Ascending aorta (tissue), 2 donors: Measurements from ENCODE around the gene ATP5IF1. TPM values are rescaled to one million over a fixed set of nuclear protein-coding genes. Genes with fewer than 3 reads are reported as not detected.

Source experiments
- DNase-seq, 2 donors: peaks; one replicate each; pipeline ENCODE4 v3.0.0-alpha.2; 2019; ENCODE audit warnings: low spot score in 2 of 2
- H3K27ac ChIP-seq, 2 donors: fragments of 200-600 bp; sonication (generic); one replicate each; pipeline ENCODE4 v1.5.1; 2016 to 2017; ENCODE audit warnings: mild to moderate bottlenecking in 1 of 2
- H3K27me3 ChIP-seq: fragments of 200-600 bp; sonication (generic); one replicate; pipeline ENCODE4 v1.5.1; 2017
- H3K36me3 ChIP-seq, 2 donors: fragments of 200-600 bp; sonication (generic); one replicate each; pipeline ENCODE4 v1.5.1; 2016
- H3K4me1 ChIP-seq, 2 donors: fragments of 200-600 bp; sonication (generic); one replicate each; pipeline ENCODE4 v1.5.1; 2016 to 2017; ENCODE audit warnings: mild to moderate bottlenecking in 1 of 2
- H3K4me3 ChIP-seq, 2 donors: fragments of 200-600 bp; sonication (generic); one replicate each; pipeline ENCODE4 v1.5.1; 2016 to 2017; ENCODE audit warnings: mild to moderate bottlenecking in 1 of 2
- H3K9me3 ChIP-seq, 2 donors: fragments of 200-600 bp; sonication (generic); one replicate each; pipeline ENCODE4 v1.5.1; 2016
- intact Hi-C: fragments of 100-400 bp; cut with DNase I; formaldehyde crosslinking; loops from one replicate; pipeline ENCODE4 v1.15.1; 2023
- total RNA-seq: library from RNA; depleted of rRNA; stranded (reverse); fragments of >200 nt; gene quantifications from one replicate; pipeline ENCODE4 v1.1.0, GENCODE V29; 2016
- TF ChIP-seq, protein P1 (sequence below), 3 experiments: fragments of 200-600 bp in 2 of 3; fragments of 450-650 bp in 1 of 3; sonication (generic) in 2 of 3; IDR thresholded peaks; one replicate each; pipeline ENCODE4 v1.5.1; 2016 to 2019; ENCODE audit warnings: antibody characterized with exemption in 3 of 3, mild to moderate bottlenecking in 1 of 3, moderate library complexity in 1 of 3

Gene ATP5IF1
- total RNA-seq, 1 donor from 2014 or later, result 220 TPM

DNA sequence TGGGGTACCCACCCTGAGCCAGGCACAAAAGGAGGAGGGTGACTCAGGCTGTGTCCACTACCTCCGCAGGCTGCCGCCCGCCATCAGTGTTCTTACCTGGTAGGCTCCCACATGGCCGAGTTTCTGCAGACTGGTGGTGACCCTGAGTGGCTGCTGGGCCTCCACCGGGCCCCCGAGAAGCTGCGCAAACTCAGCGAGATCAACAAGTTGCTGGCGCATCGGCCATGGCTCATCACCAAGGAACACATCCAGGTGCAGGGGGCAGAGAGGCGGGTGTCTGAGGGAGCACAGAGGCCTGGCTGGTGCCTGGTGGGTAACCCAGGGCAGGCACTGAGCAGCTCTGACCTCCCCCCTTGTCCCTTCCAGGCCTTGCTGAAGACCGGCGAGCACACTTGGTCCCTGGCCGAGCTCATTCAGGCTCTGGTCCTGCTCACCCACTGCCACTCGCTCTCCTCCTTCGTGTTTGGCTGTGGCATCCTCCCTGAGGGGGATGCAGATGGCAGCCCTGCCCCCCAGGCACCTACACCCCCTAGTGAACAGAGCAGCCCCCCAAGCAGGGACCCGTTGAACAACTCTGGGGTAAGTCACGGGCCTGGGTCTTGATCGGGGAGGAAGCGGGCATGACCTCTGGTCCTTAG lies 36.4 kb downstream of the ATP5IF1 start:
- intact Hi-C loops, result no loop called here
- H3K9me3 ChIP-seq, result no peaks in the 10 kb centered on the region
- no peak for DNase-seq
- H3K4me1 ChIP-seq, result no peaks in the 10 kb centered on the region
- H3K27ac ChIP-seq, result no peak overlapping the region
- no peaks in the 10 kb centered on the region for H3K27me3 ChIP-seq
- H3K36me3 ChIP-seq, result peaks cover 47% of the 10 kb centered on the region in 2 donors
- TF ChIP-seq, protein P1, sequence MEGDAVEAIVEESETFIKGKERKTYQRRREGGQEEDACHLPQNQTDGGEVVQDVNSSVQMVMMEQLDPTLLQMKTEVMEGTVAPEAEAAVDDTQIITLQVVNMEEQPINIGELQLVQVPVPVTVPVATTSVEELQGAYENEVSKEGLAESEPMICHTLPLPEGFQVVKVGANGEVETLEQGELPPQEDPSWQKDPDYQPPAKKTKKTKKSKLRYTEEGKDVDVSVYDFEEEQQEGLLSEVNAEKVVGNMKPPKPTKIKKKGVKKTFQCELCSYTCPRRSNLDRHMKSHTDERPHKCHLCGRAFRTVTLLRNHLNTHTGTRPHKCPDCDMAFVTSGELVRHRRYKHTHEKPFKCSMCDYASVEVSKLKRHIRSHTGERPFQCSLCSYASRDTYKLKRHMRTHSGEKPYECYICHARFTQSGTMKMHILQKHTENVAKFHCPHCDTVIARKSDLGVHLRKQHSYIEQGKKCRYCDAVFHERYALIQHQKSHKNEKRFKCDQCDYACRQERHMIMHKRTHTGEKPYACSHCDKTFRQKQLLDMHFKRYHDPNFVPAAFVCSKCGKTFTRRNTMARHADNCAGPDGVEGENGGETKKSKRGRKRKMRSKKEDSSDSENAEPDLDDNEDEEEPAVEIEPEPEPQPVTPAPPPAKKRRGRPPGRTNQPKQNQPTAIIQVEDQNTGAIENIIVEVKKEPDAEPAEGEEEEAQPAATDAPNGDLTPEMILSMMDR (IDR thresholded peaks at IDR 0.05), result no peak
- H3K4me3 ChIP-seq, result no peak overlapping the region

DNA sequence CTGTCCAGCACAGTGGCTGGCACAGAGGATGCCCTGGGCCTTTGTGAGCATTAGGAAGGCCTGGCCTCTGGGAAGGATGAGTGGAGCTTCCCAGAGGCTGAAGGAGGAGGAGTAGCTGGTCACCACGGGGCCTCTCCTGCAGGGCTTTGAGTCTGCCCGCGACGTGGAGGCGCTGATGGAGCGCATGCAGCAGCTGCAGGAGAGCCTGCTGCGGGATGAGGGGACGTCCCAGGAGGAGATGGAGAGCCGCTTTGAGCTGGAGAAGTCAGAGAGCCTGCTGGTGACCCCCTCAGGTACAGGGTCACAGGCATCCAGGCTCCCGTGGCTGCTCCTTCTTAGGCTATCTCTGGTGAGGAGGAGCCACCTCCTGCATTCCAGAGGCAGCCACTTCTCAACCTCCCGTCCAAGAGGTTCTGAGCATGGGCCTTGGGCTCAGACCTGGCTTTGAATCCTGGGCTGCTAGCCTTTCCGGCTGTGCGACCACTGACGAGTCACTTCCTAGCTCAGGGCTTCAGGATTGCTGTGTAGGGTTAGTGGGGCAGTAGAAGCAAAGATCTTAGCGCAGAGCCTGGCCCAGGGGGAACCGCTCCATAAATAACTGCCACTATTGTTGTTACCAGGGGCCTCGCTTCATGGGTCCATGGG lies 37.4 kb downstream of the ATP5IF1 start:
- Histone ChIP-seq H3K27me3 (no peaks in the 10 kb centered on the region), H3K36me3 (peaks cover 55 to 57% of the 10 kb centered on the region in 2 donors), H3K4me3 (no peak overlapping the region), H3K9me3 (no peaks in the 10 kb centered on the region), H3K4me1 (no peaks in the 10 kb centered on the region), H3K27ac (no peak overlapping the region)
- TF ChIP-seq, protein P1 (IDR thresholded peaks at IDR 0.05), result no peak
- intact Hi-C loops, result no loop called here
- DNase-seq, result no peak

- no peak for DNase-seq
- H3K36me3 ChIP-seq, result peaks cover 62 to 64% of the 10 kb centered on the region in 2 donors
- intact Hi-C loops, result no loop called here
- no peak overlapping the region for H3K27ac ChIP-seq
- no peaks in the 10 kb centered on the region for H3K4me1 ChIP-seq
- no peaks in the 10 kb centered on the region for H3K9me3 ChIP-seq
- H3K27me3 ChIP-seq, result no peaks in the 10 kb centered on the region
- H3K4me3 ChIP-seq, result no peak overlapping the region
- TF ChIP-seq, protein P1 (IDR thresholded peaks at IDR 0.05), result no peak
These were observed 42.8 kb downstream of the ATP5IF1 start for GRCh38 chr1:28278763-28279162.

- H3K27me3 ChIP-seq, result no peaks in the 10 kb centered on the region
- no peaks in the 10 kb centered on the region for H3K4me1 ChIP-seq
- H3K4me3 ChIP-seq, result no peak overlapping the region
- no peak overlapping the region for H3K27ac ChIP-seq
- TF ChIP-seq, protein P1 (IDR thresholded peaks at IDR 0.05), result no peak
- no peaks in the 10 kb centered on the region for H3K9me3 ChIP-seq
- no peak for DNase-seq
- intact Hi-C loops, result no loop called here
- peaks cover 53 to 55% of the 10 kb centered on the region in 2 donors for H3K36me3 ChIP-seq
These were observed 43.8 kb downstream of the ATP5IF1 start for GRCh38 chr1:28279721-28280120.

GRCh38 chr1:28280501-28280900 lies 44.6 kb downstream of the ATP5IF1 start:
- intact Hi-C loops, result no loop called here

More at GRCh38 chr1:28280501-28280900, 44.6 kb downstream of the ATP5IF1 start:
- DNase-seq, result no peak
- Histone ChIP-seq H3K4me3 (no peak overlapping the region), H3K4me1 (no peaks in the 10 kb centered on the region), H3K9me3 (no peaks in the 10 kb centered on the region), H3K27ac (no peak overlapping the region), H3K27me3 (no peaks in the 10 kb centered on the region), H3K36me3 (peaks cover 46 to 53% of the 10 kb centered on the region in 2 donors)
- TF ChIP-seq, protein P1 (IDR thresholded peaks at IDR 0.05), result no peak
